Measurements from ENCODE around the gene GTF2I.
"Not testable (repeated sequence)": the region's sequence is repeated elsewhere in the genome, so short reads cannot be mapped to it uniquely, and the experiment has no call there.

The GTF2I gene

DNA sequence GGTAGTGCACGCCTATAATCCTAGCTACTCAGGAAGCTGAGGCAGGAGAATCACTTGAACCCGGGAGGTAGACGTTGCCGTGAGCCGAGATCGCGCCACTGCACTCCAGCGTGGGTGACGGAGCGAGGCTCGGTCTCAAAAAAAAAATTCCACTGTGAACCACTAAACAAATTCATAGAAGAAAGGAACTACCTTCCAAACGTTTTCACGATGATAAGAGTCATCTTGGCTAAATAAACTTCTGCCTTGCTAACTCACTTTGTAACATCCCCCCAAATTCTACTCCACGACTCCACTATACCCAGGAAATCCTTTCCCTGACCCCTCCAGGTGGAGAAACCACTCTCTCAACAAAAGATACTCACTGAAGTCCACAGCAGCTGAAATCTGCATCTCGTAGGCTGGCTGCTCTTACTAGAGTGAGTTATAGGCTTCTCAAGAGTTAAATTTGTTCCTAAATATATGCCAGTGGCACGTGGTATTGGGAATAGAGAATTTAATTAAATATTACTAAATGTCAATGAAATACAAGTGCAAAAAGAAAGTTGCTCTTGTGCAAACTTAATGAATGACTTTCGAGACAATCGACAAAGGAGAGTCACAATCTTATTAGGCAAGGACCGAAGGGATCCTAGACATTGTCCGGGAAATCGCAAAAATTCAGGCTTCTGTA lies 1.6 kb upstream of the GTF2I start:
- TF ChIP-seq, protein P1, sequence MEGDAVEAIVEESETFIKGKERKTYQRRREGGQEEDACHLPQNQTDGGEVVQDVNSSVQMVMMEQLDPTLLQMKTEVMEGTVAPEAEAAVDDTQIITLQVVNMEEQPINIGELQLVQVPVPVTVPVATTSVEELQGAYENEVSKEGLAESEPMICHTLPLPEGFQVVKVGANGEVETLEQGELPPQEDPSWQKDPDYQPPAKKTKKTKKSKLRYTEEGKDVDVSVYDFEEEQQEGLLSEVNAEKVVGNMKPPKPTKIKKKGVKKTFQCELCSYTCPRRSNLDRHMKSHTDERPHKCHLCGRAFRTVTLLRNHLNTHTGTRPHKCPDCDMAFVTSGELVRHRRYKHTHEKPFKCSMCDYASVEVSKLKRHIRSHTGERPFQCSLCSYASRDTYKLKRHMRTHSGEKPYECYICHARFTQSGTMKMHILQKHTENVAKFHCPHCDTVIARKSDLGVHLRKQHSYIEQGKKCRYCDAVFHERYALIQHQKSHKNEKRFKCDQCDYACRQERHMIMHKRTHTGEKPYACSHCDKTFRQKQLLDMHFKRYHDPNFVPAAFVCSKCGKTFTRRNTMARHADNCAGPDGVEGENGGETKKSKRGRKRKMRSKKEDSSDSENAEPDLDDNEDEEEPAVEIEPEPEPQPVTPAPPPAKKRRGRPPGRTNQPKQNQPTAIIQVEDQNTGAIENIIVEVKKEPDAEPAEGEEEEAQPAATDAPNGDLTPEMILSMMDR (IDR thresholded peaks at IDR 0.05; ENCODE audit: unreplicated experiment in 3 of 3) = no peak
- Mint-ChIP-seq H3K27me3 (ENCODE audit: low read depth) (no peaks in the 10 kb centered on the region), H3K9me3 (no peaks in the 10 kb centered on the region), H3K4me3 (peak overlapping the region; percentile 81 to 93 (median 91)), H3K27ac (peak overlapping the region; percentile 99), H3K4me1 (peaks cover 33% of the 10 kb centered on the region), H3K36me3 (ENCODE audit: low read depth) (peaks cover 15% of the 10 kb centered on the region)

- H3K4me1 Mint-ChIP-seq = peaks cover 38% of the 10 kb centered on the region
Observed at GRCh38 chr7:74656441-74656836, 1.1 kb upstream of the GTF2I start.

GRCh38 chr7:74656837-74657691 lies 454 bp upstream of the GTF2I start:
- peak overlapping the region; percentile 99 for H3K27ac Mint-ChIP-seq
- H3K9me3 Mint-ChIP-seq = no peaks in the 10 kb centered on the region
- H3K27me3 Mint-ChIP-seq (ENCODE audit: low read depth) = no peaks in the 10 kb centered on the region
- peak overlapping the region; percentile 81 to 93 (median 91) for H3K4me3 Mint-ChIP-seq
- TF ChIP-seq, protein P1 (IDR thresholded peaks at IDR 0.05; ENCODE audit: unreplicated experiment in 3 of 3) = peak in 1 of 3 experiments; percentile 4
- H3K4me1 Mint-ChIP-seq = peaks cover 43% of the 10 kb centered on the region
- H3K36me3 Mint-ChIP-seq (ENCODE audit: low read depth) = peaks cover 20% of the 10 kb centered on the region

More at GRCh38 chr7:74656441-74656836, 1.1 kb upstream of the GTF2I start:
- H3K9me3 Mint-ChIP-seq = no peaks in the 10 kb centered on the region
- TF ChIP-seq, protein P1 (IDR thresholded peaks at IDR 0.05; ENCODE audit: unreplicated experiment in 3 of 3) = peak in 1 of 3 experiments; percentile 16
- no peaks in the 10 kb centered on the region for H3K27me3 Mint-ChIP-seq (ENCODE audit: low read depth)
- peak overlapping the region; percentile 81 to 93 (median 91) for H3K4me3 Mint-ChIP-seq
- peaks cover 20% of the 10 kb centered on the region for H3K36me3 Mint-ChIP-seq (ENCODE audit: low read depth)
- H3K27ac Mint-ChIP-seq = peak overlapping the region; percentile 99

GRCh38 chr7:74658178-74659004 lies 873 bp downstream of the GTF2I start:
- Mint-ChIP-seq H3K27ac (peak overlapping the region; percentile 93 to 96 (median 95)), H3K4me3 (peak overlapping the region; percentile 88 to 95 (median 95))

DNA sequence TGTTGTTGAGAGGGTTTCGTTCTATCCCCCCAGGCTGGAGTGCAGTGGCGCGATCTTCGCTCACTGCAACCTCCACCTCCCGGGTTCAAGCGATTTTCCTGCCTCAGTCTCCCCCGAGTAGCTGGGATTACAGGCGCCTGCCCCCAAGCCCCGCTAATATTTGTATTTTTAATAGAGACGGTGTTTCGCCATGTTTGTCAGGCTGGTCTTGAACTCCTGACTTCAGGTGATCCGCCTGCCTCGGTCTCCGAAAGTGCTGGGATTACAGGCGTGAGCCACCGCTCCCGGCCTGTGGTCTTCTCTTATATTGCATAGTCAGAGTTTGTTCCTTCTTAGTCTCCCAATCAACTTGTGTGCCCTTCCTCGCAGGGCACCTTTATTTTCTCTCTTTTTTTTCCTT lies 2.7 kb downstream of the GTF2I start:
- H3K27ac Mint-ChIP-seq = peak overlapping the region; percentile 81 to 95 (median 87)
- peaks cover 33% of the 10 kb centered on the region for H3K36me3 Mint-ChIP-seq (ENCODE audit: low read depth)
- peak overlapping the region; percentile 88 to 95 (median 95) for H3K4me3 Mint-ChIP-seq

More at GRCh38 chr7:74658178-74659004, 873 bp downstream of the GTF2I start:
- H3K36me3 Mint-ChIP-seq (ENCODE audit: low read depth) = peaks cover 23% of the 10 kb centered on the region
- H3K4me1 Mint-ChIP-seq = peaks cover 51% of the 10 kb centered on the region
- TF ChIP-seq, protein P1 (IDR thresholded peaks at IDR 0.05; ENCODE audit: unreplicated experiment in 3 of 3) = no peak
- no peaks in the 10 kb centered on the region for H3K27me3 Mint-ChIP-seq (ENCODE audit: low read depth)
- no peaks in the 10 kb centered on the region for H3K9me3 Mint-ChIP-seq

DNA sequence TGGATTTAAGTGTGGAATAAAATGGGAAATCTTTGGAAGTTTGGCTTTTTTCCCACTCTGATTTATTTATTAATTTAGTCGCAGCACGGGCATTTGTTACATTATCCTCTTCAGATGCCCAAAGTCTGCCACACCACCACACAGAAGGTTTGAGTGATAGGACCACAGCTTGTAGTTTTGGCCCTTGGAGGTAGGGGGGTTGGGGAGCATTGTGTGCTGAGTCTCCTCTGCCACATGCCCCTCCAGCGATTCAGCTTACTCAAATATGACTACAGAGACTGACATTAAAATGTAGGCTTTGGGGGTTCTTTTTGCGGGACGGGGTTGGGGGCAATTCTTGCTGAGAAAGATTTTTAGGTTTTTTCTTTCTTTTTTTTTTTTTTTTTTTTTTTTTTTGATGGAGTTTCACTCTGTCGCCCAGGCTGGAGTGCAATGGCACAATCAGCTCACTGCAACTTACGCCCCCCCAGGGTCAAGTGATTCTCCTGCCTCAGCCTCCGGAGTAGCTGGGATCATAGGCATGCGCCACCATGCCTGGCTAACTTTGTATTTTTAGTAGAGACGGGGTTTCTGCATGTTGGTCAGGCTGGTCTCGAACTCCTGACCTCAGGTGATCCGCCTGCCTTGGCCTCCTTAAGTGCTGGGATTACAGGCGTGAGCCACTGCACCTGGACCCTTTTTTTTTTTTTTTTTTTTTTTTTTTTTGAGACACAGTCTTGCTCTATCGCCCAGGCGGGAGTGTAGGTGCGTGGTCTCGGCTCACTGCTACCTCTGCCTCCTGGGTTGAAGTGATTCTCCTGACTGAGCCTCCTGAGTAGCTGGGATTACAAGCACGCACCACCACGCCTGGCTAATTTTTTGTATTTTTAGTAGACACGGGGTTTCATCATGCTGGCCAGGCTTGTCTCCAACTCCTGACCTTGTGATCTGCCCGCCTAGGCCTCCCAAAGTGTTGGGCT lies 4.6 kb downstream of the GTF2I start:
- Mint-ChIP-seq H3K36me3 (ENCODE audit: low read depth) (peaks cover 49% of the 10 kb centered on the region), H3K4me1 (peaks cover 38% of the 10 kb centered on the region), H3K27ac (peak overlapping the region; percentile 68 to 85 (median 72)), H3K4me3 (peak overlapping the region; percentile 9 to 62 (median 62))
- H3K9me3 Mint-ChIP-seq; H3K27me3 Mint-ChIP-seq (ENCODE audit: low read depth): not testable (repeated sequence)

More for the DNA sequence above, 2.7 kb downstream of the GTF2I start:
- H3K4me1 Mint-ChIP-seq = peaks cover 51% of the 10 kb centered on the region
- not testable (repeated sequence) for H3K9me3 Mint-ChIP-seq; H3K27me3 Mint-ChIP-seq (ENCODE audit: low read depth)
